Measurements from ENCODE around the gene SHISAL1.
"Not testable (repeated sequence)": the region's sequence is repeated elsewhere in the genome, so short reads cannot be mapped to it uniquely, and the experiment has no call there.

DNA sequence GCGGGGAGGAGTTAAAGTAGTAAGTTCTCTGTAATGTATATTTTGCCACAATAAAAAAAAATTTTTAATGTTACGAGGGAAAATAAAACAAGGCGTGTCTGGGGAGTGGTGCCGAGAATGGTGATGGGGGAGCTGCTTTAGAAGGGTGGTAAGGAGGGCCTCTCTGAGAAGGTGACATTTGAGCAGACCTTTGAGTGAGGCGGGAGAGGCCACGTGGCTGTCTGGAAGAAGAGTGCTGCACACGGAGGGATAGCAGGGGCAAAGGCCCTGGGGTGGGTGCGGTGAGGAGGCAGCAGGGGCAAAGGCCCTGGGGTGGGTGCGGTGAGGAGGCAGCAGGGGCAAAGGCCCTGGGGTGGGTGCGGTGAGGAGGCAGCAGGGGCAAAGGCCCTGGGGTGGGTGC is 10.4 kb downstream of the SHISAL1 start:
- TF ChIP-seq, protein P1, sequence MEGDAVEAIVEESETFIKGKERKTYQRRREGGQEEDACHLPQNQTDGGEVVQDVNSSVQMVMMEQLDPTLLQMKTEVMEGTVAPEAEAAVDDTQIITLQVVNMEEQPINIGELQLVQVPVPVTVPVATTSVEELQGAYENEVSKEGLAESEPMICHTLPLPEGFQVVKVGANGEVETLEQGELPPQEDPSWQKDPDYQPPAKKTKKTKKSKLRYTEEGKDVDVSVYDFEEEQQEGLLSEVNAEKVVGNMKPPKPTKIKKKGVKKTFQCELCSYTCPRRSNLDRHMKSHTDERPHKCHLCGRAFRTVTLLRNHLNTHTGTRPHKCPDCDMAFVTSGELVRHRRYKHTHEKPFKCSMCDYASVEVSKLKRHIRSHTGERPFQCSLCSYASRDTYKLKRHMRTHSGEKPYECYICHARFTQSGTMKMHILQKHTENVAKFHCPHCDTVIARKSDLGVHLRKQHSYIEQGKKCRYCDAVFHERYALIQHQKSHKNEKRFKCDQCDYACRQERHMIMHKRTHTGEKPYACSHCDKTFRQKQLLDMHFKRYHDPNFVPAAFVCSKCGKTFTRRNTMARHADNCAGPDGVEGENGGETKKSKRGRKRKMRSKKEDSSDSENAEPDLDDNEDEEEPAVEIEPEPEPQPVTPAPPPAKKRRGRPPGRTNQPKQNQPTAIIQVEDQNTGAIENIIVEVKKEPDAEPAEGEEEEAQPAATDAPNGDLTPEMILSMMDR (IDR thresholded peaks at IDR 0.05; ENCODE audit: insufficient read depth, low read length): not testable (repeated sequence)
- TF ChIP-seq GABPA (IDR thresholded peaks at IDR 0.05; ENCODE audit: low read depth); POLR2AphosphoS5 (IDR thresholded peaks at IDR 0.05; ENCODE audit: low read depth); SPI1 (IDR thresholded peaks at IDR 0.05; ENCODE audit: borderline replicate concordance, low read depth); REST (IDR thresholded peaks at IDR 0.05; ENCODE audit: insufficient replicate concordance, low read depth): not testable (repeated sequence)

Measured in HL-60 (cell line).